ENCODE results near the gene TJP3.

TJP3 gene

DNA sequence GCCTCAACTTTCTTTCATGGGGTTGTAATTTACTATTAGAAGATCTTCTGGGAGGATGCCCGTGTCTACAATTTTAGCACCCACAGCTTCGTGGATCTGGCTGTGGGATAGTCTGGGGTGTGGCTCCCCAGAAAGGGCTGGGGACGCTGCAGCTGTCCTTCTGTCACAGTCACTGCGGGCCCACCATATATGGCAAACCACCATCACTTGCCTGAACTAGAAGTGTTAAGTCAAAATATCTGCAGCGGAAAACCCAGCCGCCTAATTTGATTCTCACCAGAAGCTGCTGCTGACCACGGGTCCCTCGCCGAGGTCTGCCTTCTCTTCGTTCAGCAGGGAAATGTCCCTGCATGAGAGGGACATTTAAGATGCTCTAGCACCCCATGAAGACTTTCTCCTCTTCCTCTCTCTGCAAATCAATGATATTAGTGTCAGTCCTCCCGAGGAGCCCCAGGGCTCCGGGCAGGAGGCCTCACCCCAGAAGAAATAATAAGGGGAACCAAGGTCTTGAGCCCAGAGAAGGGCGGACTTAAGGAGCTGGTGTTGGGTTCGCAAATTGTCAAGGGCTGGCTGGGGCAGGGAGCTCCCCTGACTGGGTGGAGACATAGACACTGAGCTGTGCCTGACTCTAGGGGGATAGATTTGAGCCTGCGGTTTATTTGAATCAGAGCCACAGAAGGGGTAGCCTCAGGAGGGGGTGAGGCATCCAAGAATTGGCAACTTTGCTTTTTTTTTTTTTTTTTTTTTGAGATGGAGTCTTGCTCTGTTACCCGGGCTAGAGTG is 81.0 kb downstream of the TJP3 start:
- no peak for DNase-seq

GRCh38 chr19:3790209-3790734 is 82.1 kb downstream of the TJP3 start:
- no peak for DNase-seq

DNA sequence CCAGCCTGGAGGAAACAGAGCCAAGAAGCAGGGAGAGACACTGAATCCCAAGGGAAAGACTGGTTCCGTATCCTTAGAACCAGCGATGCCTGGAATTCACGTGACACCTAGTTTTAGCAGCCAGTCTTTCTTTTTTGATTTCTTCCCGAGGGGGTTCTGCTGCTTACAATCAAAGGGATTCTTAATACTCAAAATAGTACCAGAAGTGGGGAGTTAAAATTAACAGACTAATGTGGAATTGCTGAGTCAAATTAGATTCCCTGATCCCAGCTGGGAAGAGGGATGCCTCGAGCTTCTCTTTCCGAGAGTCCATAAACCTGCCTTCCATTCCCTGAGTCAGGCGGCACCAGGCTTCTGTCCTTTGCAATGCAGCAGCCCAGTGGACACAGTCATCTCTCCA is 82.8 kb downstream of the TJP3 start:
- DNase-seq: no peak

- no peak for DNase-seq
Measured at GRCh38 chr19:3792114-3792513, 83.9 kb downstream of the TJP3 start.

DNA sequence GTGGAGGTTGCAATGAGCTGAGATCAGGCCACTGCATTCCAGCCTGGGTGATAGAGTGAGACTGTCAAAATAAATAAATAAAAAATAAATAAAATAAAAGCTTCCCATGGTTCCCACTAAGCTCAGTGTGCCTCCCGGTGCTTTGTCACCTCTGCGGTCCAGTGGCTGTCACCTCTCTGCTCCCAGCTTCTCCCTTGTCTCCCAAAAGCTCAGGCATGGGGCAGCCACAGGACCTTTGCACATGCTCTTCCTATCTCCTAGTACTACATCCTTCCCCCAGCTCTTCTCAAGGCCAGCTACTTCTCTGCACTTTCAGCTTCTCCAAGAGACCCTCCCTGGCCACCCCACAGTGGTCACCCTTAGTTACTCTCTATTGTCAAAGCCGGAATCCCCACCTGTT is 85.6 kb downstream of the TJP3 start:
- DNase-seq: no peak

- DNase-seq: no peak
Measured at GRCh38 chr19:3796358-3796757, 88.2 kb downstream of the TJP3 start.

GRCh38 chr19:3798137-3798536 is 90.0 kb downstream of the TJP3 start:
- no peak for DNase-seq
